GM18498 (cell line): ENCODE measurements around the gene PCBP2.

Source experiments
- ATAC-seq: cut with Tn5 transposase; IDR thresholded peaks from one replicate; pipeline ENCODE4 v1.9.1; 2021; ENCODE audit warnings: mild to moderate bottlenecking, moderate library complexity; ENCODE audit not compliant: unreplicated experiment

The PCBP2 gene

DNA sequence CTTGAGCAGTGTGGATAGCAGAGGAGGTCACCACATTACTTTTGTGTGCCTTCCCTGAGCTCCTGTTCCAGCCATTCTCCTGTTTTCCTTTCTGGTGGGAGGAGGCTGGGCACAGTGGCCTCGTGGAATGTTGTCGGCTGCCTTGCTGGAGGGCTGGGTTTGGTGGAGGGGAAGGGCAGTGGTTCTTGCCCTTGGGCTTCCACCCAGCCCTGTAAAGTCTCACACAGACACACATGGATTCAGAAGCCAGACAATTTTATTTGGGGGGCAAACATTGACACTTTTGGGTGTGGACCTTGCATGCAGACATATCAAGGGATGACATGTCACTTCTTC lies 54.5 kb downstream of the PCBP2 start:
- no peak for ATAC-seq

DNA sequence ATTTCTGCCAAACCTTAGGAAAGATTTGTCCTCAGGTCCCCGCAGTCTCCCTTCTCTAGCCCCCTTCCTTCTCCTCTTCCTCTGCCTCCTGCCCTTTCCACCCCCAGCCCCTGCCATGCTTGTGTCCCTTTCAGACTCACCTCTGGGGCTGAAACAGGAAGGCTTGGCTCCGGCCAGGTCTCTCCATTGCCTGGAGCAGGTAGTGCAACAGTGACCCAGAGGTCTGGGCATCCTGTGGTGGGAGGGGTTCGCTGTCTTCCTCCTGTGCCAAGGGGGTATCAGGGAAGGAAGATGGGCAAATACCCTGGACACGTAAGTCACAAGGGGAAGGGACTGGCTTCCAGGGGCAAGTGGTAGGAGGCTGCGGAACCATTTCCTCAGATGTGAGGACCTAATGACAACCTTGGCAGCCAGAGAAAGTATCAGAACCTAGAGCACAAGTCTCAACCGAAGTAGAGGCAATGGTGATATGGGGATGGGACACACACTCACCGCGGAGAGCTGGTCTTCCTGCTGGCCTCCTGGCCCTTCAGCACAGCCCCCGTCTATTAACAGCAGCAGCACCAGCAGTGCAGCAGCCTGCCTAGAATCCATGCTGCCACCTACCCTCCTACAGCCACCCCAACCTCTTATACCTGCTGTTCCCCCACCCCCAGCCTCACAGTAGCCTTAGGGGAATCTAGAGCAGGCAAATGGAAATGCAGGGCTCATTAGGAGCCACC lies 55.1 kb downstream of the PCBP2 start, which contains the start of gene NPFF:
Gene NPFF (minus strand): TSS at position 604 of the 722 bp plus-strand sequence. CDS start 10 bp downstream, at position 594.
- no peak for ATAC-seq

DNA sequence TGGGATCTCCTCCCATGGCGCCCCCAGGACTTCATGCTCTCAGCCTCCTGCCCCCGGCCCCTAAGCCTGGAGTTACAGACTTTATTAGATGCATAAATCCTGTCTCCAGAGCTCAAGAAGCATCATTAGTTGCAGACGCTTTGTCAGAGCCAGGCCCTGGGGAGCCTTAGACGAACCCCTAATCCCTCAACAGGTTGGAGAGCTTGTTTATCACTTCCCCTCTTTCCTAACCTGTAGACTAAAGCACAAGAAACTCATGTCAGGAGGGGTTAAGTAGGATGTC lies 55.6 kb downstream of the PCBP2 start:
- ATAC-seq, result no peak

GRCh38 chr12:53508534-53509170 lies 56.8 kb downstream of the PCBP2 start:
- ATAC-seq, result peak; percentile 90

GRCh38 chr12:53510181-53510812 lies 58.4 kb downstream of the PCBP2 start:
- ATAC-seq, result no peak

DNA sequence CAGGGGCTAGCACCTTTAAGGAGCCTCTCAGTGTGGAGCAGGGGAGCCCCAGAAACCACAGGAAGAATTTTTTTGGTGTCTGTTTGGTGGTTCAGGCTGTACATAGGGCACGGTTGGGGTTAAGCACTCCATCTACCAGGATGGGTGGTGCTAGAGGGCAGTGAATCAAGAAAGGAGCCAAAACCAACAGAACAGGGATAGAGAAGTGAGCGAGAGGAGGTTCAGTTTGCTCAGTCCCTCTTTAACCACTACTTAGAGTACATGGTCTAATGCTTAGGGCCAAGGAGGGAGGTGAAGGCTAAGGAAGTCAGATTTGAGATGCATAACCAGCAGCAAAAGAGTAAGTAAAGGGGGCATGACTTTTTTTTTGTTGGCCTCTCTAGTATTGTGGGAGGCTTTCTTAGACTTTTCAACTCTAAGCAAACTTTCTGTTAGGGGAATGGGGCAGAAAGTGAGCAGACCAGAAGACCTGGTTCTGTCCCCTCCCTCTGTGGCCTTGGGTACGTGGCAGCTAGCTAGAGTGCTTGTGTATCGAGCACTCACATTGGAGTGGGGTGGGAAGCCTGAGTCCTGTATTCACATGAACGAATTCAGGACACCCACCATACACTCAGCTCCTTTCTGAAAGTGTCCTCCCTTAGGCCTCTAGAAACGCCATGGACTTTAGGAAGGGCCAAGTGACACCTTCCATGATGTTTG lies 62.0 kb downstream of the PCBP2 start:
- ATAC-seq, result no peak

- no peak for ATAC-seq
These were observed 62.9 kb downstream of the PCBP2 start for GRCh38 chr12:53514628-53515290.

GRCh38 chr12:53515291-53515680 lies 63.4 kb downstream of the PCBP2 start:
- ATAC-seq, result no peak

GRCh38 chr12:53516758-53517455 lies 65.0 kb downstream of the PCBP2 start:
- no peak for ATAC-seq

- no peak for ATAC-seq
These were observed 66.5 kb downstream of the PCBP2 start for GRCh38 chr12:53518381-53518780.

GRCh38 chr12:53523131-53523530 lies 71.2 kb downstream of the PCBP2 start:
- ATAC-seq, result no peak

GRCh38 chr12:53524476-53524875 lies 72.6 kb downstream of the PCBP2 start:
- no peak for ATAC-seq

DNA sequence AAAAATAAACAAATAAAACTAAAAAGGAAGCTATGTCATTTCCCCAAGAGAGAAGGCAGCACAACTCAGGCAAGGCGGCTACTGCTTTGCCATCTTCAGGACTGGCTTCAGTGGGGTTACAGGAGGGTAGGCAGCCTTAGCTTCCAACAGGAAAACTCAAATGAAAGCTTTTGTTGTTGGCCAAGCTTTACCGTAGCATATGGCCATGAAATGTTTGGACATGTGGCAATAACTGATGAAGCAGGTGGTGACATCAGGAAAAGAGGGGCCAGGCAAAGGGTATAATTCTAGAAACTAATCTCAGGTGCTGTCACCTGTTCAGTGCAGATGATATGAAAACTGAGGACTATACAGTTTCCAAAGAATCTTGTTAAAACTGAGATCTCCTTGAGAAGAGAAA lies 78.2 kb downstream of the PCBP2 start:
- ATAC-seq, result no peak
